Esophagus squamous epithelium (tissue), 5 donors: ENCODE data around the gene STRA8. TPM values are rescaled to one million over a fixed set of nuclear protein-coding genes. Genes with fewer than 3 reads are reported as not detected.
"Not testable (repeated sequence)": the region's sequence is repeated elsewhere in the genome, so short reads cannot be mapped to it uniquely, and the experiment has no call there.

Experiments used
- DNase-seq: peaks from one replicate; lab custom pipeline; 2025; lab: John Stamatoyannopoulos, UW
- H3K27ac ChIP-seq, 4 donors: fragments of 200-600 bp; sonication (generic); one replicate each; pipeline ENCODE4 v1.5.1; 2016 to 2019; ENCODE audit warnings: mild to moderate bottlenecking in 1 of 4
- H3K27me3 ChIP-seq, 4 donors: fragments of 200-600 bp; sonication (generic); 1 replicate in 3 of 4; 2 replicates in 1 of 4; pipeline versions ENCODE4 v1.5.1 to v1.6.0; 2017 to 2021; ENCODE audit warnings: antibody characterized with exemption in 1 of 4
- H3K36me3 ChIP-seq, 3 donors: fragments of 200-600 bp; sonication (generic); one replicate each; pipeline ENCODE4 v1.5.1; 2016 to 2019
- H3K4me1 ChIP-seq, 3 donors: fragments of 200-600 bp; sonication (generic); one replicate each; pipeline ENCODE4 v1.5.1; 2017 to 2019
- H3K4me3 ChIP-seq, 4 donors: fragments of 200-600 bp; sonication (generic); 1 replicate in 3 of 4; 2 replicates in 1 of 4; pipeline ENCODE4 v1.5.1; 2016 to 2019; ENCODE audit warnings: mild to moderate bottlenecking in 2 of 4, moderate library complexity in 1 of 4
- H3K9me3 ChIP-seq, 3 donors: fragments of 200-600 bp; sonication (generic); one replicate each; pipeline ENCODE4 v1.5.1; 2016 to 2019
- CTCF ChIP-seq, 6 experiments: fragments of 450-650 bp in 4 of 6; fragments of 200-600 bp in 2 of 6; sonication (generic) in 2 of 6; IDR thresholded peaks; one replicate each; pipeline ENCODE4 v1.5.1; 2016 to 2019; ENCODE audit warnings: antibody characterized with exemption in 6 of 6, mild to moderate bottlenecking in 4 of 6, moderate library complexity in 4 of 6
- POLR2A ChIP-seq, 4 donors: fragments of 450-650 bp; IDR thresholded peaks; one replicate each; pipeline ENCODE4 v1.6.1; 2017; ENCODE audit warnings: antibody characterized with exemption in 4 of 4, mild to moderate bottlenecking in 4 of 4, moderate library complexity in 3 of 4
- WGBS, 2 donors: methylation state at CpG; one replicate each; pipeline ENCODE4 v1.1.5; 2018; 5-methylcytosine and 5-hydroxymethylcytosine counted together
- intact Hi-C: fragments of 100-400 bp; cut with DNase I; formaldehyde crosslinking; loops from one replicate; pipeline ENCODE4 v1.15.0; 2022
- total RNA-seq, 4 donors: library from RNA; depleted of rRNA; stranded (reverse); fragments of >200 nt; gene quantifications; one replicate each; pipeline ENCODE4 v1.1.0, GENCODE V29; 2016
- donor health status: DM: yes; HTN: yes; CAD: no.

Gene STRA8
- total RNA-seq, 4 donors from 2014 or later = not detected

- intact Hi-C loops = no loop called here
- Histone ChIP-seq H3K36me3 (no peaks in the 10 kb centered on the region), H3K9me3 (no peaks in the 10 kb centered on the region), H3K27me3 (no peaks in the 10 kb centered on the region), H3K27ac (no peak overlapping the region), H3K4me1 (no peaks in the 10 kb centered on the region), H3K4me3 (no peak overlapping the region)
- TF ChIP-seq POLR2A (IDR thresholded peaks at IDR 0.05) (no peak), CTCF (IDR thresholded peaks at IDR 0.05) (no peak)
- DNase-seq = no peak
These were observed 2.0 kb upstream of the STRA8 start for GRCh38 chr7:135231686-135232085.

DNA sequence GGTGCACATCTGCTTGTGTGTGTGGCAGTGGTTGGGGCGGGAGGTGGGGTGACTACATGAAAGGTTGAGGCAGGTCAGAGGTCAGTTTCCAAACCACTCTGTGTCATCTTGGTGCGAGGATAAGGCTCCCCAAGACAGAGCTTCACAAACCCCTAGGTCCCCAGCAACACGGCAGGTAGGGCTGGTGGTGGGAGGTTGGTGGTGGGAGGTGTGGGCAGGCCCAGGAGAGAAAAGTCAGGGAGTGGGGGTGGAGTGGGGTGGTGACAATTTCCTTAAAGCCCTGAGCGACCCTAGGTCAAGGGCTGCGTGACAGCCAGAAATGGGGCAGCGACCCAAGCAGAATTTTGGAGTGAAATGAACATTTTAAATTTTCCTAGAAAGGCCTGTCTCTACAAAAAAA, 1.6 kb upstream of the STRA8 start:
- H3K4me3 ChIP-seq = no peak overlapping the region
- no peaks in the 10 kb centered on the region for H3K9me3 ChIP-seq
- no peaks in the 10 kb centered on the region for H3K27me3 ChIP-seq
- no peaks in the 10 kb centered on the region for H3K36me3 ChIP-seq
- intact Hi-C loops = no loop called here
- WGBS, 2 donors = 93 to 100% methylated on average over 5 to 6 of the region's 6 CpGs
- no peak for TF ChIP-seq POLR2A (IDR thresholded peaks at IDR 0.05)
- no peak for TF ChIP-seq CTCF (IDR thresholded peaks at IDR 0.05)
- no peaks in the 10 kb centered on the region for H3K4me1 ChIP-seq
- H3K27ac ChIP-seq = no peak overlapping the region
- DNase-seq = no peak

DNA sequence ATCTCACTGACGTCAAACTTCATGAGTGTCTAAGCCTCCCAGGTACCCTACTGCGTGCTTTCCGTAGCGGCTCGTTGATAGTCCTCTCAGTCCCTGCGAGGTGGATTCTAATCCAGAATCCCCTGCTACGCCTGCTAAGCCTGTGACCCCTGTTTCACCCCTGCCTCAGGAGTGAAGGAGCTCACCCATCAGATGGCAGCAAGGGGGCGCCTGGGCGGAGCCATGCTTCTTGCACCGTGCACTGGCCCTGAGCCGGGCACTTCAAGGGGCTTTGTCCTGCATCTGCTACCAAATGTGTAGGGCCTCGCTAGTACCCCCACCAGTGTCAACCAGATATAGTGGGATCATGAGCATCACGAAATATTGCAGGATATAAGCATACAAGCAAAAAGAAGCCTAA, 918 bp upstream of the STRA8 start:
- Histone ChIP-seq H3K27me3 (no peaks in the 10 kb centered on the region), H3K27ac (no peak overlapping the region), H3K9me3 (no peaks in the 10 kb centered on the region), H3K4me3 (no peak overlapping the region), H3K4me1 (no peaks in the 10 kb centered on the region), H3K36me3 (no peaks in the 10 kb centered on the region)
- no peak for DNase-seq
- WGBS, 2 donors = 95 to 96% methylated on average over 7 of the region's 13 CpGs
- TF ChIP-seq POLR2A (IDR thresholded peaks at IDR 0.05) (no peak), CTCF (IDR thresholded peaks at IDR 0.05) (no peak)
- intact Hi-C loops = no loop called here

GRCh38 chr7:135234095-135234494, 457 bp downstream of the STRA8 start:
- H3K27ac ChIP-seq, intact Hi-C loops, H3K9me3 ChIP-seq, H3K4me1 ChIP-seq, H3K36me3 ChIP-seq, H3K4me3 ChIP-seq, DNase-seq, H3K27me3 ChIP-seq: not testable (repeated sequence)
- 67 to 82% methylated on average over 1 to 11 of the region's 14 CpGs for WGBS, 2 donors

- TF ChIP-seq CTCF (IDR thresholded peaks at IDR 0.05) = no peak
- no peak for TF ChIP-seq POLR2A (IDR thresholded peaks at IDR 0.05)
- Histone ChIP-seq H3K27me3 (peaks cover 0 to 2% (median 0%) of the 10 kb centered on the region in 4 donors), H3K27ac (no peak overlapping the region), H3K4me3 (no peak overlapping the region), H3K4me1 (no peaks in the 10 kb centered on the region), H3K36me3 (no peaks in the 10 kb centered on the region), H3K9me3 (no peaks in the 10 kb centered on the region)
- WGBS, 2 donors = 55 to 62% methylated on average over 3 of the region's 4 CpGs
- intact Hi-C loops = no loop called here
- DNase-seq = no peak
These were observed 1.1 kb downstream of the STRA8 start for GRCh38 chr7:135234727-135235126.

DNA sequence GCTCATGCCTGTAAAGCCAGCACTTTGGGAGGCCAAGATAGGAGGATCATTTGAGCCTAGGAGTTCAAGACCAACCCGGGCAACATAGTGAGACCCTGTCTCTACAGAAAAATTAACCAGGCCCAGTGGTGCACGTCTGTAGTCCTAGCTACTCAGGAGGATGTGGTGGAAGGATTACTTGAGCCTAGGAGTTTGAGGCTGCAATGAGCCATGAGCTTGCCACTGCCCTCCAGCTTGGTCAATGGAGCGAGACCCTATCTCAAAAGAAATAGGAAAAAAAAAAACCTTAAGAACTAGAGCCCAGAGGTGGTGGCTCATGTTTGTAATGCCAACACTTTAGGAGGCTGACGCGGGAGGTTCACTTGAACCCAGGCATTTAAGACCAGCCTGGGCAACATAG, 2.2 kb downstream of the STRA8 start:
- no peak for DNase-seq
- intact Hi-C loops = no loop called here
- Histone ChIP-seq H3K4me3 (no peak overlapping the region), H3K27ac (no peak overlapping the region), H3K27me3 (peaks cover 0 to 2% (median 0%) of the 10 kb centered on the region in 4 donors), H3K36me3 (no peaks in the 10 kb centered on the region), H3K4me1 (no peaks in the 10 kb centered on the region), H3K9me3 (no peaks in the 10 kb centered on the region)
- no peak for TF ChIP-seq POLR2A (IDR thresholded peaks at IDR 0.05)
- TF ChIP-seq CTCF (IDR thresholded peaks at IDR 0.05) = no peak
- WGBS, 2 donors = 83 to 97% methylated on average over 5 of the region's 5 CpGs
